HuH-7.5 (cell line): ENCODE measurements around the gene MYH14.

Source experiments
- DNase-seq: peaks from one replicate; pipeline ENCODE4 v3.0.0; 2011; ENCODE audit warnings: low spot score

The MYH14 gene

DNA sequence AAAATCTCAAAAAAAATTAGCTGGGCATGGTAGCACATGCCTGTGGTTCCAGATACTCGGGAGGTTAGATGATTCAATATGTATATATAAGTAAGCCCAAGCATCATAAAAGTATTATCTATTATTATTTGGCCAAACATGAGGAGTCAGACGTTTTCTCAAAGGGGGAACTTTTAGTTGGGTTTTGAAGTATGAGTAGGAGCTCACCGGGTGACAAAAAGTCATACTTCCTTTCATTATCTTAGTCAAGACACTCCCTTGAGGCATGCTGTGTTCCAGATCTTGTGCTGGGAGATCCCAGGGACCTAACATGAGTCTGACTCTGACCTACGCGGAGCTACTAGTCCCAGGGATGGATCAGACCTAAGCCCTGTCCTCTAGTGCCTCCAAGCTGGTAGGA, 8.2 kb upstream of the MYH14 start:
- no peak for DNase-seq

DNA sequence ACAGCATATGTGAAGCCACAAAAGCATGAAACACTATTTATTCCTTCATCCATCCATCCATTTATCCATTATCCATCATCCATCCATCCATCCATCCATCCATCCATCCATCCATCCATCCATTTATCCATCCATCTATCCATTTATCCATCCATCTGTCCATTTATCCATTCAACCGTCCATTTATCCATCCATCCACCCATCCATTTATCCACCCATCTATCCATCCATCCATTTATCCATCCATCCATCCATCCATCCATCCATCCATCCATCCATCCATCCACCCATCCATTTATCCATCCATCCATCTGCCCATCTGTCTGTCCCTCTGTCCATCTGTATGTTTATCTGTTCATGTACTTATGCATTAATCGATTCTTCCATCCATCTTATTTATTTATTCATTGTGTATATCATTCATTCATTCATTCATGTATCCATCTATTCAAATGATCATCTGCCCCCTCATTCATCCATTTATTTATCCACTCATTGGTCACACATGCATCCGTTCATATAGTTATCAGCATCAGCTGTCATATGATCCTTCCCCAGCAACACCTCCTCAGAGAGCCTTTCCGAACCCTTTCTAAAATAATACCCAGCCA, 7.0 kb upstream of the MYH14 start:
- no peak for DNase-seq

DNA sequence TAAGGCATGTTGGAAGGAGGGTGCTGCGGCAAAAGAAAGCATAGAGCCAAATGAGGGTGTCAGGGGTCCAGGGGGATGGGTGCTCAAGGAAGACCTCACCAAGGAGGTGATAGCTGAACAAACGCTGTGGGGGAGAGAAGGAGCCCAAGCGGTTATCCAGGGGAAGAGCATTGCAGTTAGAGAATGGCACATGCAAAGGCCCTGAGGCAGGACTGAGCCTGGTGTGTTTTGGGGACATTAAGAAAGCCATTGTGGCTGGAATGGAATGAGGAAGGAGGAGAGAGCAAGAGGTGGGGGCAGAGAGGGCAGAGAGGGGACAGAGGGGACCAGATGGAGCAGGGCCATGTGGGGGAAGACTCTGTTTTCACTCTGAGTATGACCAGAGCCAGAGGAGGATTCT, 6.1 kb upstream of the MYH14 start:
- DNase-seq = no peak

DNA sequence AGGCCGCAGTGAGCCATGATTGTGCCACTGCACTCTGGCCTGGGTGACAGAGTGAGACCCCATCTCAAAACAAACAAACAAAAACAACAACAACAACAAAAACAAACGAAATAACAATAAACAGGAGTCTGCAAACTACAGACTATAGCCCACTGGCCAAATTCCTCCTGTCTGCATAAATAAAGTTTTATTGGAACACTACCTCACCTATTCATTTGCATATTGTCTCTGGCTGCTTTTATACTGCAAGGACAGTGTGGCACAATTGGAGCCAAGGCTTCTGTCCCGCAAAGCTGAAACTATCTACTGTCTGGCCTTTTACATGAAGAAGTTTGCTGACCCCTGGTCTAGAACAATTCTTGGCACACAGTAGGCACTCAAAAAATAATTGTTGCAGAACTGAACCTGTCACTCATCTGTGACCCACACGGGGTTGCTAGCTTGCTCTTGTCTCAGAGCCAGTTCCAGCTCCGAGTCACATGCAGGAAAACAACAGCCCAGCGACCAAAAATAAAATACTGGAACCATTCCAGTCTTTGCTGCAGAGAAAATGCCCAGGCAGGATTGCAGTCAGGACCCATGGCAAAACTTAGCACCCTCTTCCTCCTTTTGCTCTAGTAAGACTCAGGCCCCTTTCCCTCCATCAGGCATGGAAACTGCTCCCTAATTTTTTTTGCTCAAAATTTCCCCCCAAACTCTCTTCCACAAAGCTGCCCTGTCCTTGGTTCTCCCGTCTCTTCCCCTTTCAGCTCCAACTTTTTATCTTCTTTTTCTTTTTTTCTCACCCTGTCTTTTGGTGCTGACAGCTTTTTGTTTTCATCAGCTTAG, 4.8 kb upstream of the MYH14 start:
- no peak for DNase-seq

DNA sequence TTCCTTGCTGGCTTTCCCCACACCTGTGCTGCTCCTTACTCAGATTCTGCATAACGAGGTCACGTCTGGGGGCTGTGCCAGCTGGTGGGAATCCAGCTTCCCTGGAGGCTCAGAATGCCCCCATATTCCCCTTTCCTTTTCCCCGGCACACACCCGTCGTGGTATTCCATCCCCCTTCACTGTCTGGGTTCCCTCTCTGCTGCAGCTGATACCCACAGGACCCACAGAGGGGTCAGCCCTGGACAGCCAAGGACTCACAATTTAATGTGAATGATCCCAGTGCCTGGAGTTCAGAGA, 4.2 kb upstream of the MYH14 start:
- no peak for DNase-seq

DNA sequence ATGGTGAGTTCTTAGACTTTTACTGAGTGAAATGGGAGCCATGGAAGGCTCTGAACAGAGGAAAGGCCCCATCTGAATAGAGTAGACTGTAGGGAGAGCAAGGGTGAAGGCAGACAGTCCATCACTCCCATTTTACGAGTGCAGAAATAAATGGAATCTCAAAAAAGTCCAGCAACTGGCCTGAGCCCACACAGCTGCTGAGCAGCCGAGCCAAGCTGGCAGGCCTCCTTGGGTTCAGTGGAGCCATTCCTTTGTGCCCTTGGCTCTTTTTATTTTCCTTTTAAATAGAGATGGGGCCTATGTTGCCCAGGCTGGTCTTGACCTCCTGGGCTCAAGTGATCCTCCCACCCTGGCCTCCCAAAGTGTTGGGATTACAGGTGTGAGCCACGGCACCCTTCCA, 1.0 kb upstream of the MYH14 start:
- no peak for DNase-seq

DNA sequence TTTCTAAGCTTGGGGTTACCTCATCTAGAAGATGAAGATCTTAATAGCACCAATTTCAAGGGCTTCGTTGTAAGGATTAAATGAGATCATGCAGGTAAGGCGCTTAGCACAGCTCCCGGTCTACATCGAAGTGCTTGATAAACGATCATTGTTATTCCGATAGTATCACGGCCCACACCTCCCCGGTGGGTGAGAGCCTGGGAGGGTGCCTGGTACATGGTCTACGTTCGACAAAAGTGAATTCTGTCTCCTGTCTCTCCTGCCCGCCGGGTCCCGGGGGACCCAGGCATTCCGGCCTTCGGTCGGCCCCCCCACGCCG, 501 bp upstream of the MYH14 start:
- no peak for DNase-seq

DNA sequence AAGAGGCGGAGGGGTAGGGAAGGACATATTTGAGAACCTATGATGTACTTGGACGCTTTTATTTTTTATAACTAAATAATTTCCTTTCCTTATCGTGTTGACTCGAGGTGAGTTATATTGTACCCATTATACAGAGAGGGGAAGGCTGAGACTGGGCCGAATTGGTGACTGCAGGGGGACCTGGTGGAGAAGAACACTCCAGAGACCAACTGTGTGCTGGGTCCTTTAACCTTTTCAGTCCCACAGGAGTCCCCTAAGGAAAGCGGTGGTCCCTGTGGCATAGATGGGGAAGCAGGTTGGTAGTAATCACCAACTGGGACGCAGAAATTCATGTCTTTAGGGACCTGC, 633 bp downstream of the MYH14 start:
- no peak for DNase-seq

DNA sequence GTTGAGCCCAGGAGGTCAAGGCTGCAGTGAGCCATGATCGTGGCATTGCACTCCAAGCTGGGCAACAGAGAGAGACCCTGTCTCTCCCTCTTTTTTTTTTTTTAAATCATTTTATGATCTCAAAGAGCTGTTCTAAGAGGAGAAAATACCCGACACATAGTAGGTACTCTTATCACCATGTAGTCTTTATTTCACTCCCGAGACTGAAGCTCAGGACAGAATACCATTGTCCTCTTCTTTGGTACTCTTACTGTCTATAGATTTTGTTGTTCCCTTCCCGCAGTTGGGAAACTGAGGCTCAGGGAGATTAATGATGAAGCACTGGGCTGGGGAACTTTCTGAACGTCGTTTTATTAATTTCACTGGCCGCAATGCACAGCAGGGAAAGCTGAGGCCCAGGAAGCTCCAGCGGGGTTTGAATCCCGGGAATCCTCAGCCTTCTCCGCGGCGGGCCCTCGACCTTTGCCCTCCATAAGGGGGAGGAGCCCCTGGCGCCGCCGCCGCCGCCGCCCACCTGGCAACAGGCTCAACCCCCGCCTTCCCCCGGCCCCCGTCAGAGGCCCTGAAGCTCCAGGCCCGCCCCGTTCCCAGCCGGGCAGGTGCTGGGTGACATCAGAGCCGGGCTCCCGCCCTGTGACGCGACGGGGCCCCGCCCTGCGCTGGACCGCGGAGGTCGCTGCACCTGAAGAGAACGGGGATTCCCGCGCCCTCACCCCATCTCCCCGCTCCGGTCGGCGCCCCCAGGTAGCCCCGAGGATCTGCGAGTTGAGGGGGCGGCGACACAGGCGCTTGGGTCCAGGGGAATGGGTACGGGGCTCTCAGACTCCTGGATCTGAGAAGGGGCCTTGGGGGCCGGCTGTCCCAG, 1.6 kb downstream of the MYH14 start:
- peak; percentile 79 for DNase-seq

DNA sequence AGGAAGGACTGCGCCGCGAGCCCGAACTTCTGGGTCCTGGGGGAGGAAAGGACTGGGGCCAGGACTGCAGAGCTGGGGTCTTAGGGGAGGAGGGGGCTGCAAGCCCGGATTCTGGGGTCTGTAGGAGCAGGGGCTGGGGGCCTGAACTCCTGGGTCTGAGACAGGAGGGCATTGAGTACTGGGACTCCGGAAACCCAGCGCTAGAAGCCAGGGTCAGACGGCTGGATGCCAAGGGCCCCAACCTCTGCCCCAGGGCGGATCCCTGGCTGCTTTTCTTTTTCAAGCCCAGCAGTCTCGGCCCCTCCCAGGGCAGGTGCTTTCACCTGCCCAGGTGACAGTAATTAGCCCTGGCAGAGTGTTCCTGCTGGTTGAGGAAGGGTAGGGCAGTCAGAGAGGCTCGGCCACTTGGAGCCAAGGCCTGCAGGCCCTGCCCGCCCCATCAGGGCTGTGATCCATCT, 2.3 kb downstream of the MYH14 start:
- peak; percentile 39 for DNase-seq

DNA sequence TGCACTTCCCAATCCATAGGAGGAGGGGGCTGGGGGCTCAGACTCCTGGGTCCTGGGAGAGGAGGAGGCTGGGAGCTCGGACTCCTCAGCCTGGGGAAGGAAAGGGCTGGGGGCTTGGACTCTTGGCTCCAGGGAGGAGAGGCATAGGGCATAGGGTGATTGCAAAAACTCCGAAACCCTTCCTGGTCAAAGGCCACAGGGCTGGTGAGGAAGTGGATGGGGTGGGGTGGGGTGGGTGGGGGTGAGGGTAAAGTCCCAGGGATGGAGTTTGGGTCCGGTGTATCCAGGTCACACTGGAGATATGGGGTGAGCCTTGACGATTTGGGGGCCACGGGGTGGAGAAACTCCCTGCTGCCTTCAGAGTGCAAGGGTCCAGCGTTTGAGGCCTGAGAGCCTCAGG, 2.8 kb downstream of the MYH14 start:
- no peak for DNase-seq

DNA sequence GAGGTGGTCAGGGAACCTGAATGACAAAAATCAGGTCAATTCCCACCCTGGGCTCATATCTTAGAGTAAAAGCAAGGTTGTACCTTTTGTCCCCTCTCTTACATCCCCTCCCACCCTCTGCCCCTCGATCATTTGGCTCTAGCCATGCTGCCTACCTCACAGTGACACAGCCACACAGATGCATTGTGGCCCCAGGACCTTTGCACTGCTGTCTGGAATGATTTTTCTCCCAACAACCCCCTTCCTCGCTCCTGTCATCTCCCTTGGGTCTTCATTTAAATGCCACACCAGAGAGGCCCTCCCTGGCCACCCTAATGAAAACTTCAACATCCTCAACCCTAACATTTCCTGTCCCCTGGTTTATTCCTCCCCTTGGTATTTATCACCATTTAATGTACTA, 4.3 kb downstream of the MYH14 start:
- no peak for DNase-seq

DNA sequence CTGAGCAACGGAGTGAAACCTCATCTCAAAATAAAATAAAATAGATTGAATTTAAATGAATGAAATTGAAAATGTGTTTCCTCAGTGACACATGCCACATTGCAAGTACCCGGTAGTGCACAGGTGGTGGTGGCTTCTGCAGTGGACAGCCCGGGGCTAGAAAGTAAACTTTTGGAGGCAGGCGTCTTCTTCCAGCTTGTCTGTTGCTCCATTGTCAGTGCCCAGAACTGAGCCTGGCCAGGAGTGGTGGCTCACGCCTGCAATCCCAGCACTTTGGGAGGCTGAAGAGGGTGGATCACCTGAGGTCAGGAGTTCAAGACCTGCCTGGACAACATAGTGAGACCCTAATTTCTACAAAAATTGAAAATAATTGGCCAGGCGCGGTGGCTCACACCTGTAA, 5.7 kb downstream of the MYH14 start:
- no peak for DNase-seq

DNA sequence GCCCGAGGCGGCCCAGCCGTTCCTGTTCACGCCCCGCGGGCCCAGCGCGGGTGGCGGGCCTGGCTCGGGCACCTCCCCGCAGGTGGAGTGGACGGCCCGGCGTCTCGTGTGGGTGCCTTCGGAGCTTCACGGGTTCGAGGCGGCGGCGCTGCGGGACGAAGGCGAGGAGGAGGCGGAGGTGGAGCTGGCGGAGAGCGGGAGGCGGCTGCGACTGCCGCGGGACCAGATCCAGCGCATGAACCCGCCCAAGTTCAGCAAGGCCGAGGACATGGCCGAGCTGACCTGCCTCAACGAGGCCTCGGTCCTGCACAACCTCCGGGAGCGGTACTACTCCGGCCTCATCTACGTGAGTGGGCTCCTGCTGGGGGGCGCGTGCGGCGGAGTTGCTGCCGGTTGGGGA, 7.0 kb downstream of the MYH14 start:
- no peak for DNase-seq

DNA sequence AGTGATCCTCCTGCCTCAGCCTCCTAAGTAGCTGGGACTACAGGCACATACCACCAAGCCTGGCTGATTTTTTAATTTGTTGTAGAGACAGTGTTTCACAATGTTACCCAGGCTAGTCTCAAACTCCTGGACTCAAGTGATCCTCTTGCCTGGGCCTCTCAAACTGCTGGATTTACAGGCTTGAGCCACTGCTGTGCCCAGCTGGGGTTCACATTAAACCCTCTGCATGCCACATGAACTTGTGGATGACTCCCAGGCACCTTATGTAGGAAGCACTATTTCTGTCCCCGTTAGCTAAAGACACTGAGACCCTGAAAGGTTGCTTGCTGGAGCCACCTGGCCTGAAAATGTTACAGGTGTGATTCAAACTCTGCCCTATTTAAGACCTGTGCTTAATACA, 10.5 kb downstream of the MYH14 start:
- no peak for DNase-seq

DNA sequence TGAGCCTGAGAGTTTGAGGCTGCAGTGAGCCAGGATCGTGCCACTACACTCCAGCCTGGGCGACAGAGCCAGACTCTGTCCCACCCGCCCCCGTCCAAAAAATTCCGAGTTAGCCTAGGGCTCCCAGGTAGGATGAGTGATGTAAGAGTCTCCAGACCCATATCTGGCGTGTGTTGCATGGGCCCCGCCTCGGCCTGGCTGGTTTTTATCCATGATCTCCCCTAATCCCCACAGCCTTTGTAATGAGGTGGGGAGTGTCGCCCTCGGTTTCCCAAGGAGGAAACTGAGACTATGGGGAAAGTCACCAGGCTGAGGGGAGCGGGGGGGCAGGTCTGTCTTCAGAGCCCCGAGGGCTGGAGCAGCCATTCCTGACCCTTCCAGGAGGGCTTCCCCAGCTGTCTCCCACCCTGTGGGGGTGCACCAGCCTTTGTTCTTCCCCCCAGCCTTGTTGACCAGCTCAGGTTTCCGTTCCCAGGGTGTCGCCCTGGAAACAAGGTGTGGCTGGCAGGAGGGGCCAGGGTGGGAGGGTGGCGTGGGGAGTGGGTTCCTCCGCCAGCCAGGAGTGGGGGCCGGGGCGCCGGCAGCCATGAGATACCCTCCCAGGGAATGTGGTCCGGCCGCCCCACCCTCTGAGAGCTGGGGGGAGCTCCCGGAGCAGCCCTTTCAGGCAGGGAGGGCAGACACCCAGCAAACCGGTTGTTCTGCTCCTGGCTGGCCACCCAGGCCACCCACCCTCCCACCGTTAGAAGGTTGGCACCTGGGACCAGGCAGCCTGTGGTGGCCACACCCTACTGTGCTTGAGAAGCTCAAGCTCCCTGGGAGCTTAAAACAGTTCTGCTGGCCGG, 11.5 kb downstream of the MYH14 start:
- no peak for DNase-seq

DNA sequence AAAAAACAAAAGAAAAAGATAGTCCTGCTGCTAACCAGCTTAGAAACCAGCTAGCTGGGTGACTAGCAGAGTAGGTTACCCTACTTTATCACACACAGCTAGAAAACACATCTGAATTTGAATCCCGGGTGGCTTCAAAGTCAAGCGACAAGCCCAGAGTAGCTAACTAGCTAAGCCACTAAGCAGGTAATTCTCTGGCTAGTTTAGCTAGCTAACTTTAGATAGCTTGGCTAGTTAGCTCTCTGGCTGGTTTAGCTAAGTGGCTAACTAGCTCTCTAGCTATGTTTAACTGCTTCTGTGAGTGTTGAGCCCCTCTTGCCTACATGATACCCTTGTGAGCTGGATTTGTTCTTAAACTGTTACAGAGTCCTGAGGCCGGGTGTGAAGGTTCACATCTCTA, 12.4 kb downstream of the MYH14 start:
- DNase-seq = no peak

DNA sequence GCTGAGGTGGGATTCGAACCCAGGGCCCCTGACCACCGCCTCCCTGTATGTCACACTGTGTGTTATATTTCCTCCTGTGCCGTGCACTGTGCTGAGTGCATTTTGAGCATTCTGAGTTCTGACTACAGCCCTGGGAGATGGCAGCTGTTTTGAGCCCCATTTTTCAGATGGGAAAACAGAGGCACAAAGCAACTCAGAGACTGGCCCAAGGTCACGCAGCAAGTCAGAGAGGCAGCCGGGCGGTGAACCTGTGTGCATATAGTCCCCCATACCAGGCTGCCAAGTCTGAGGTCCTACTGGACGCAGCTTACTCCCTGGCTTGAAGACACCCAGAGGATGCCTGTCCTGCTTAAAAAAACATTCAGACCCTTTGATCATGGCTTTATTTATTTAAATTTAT, 17.7 kb downstream of the MYH14 start:
- no peak for DNase-seq

DNA sequence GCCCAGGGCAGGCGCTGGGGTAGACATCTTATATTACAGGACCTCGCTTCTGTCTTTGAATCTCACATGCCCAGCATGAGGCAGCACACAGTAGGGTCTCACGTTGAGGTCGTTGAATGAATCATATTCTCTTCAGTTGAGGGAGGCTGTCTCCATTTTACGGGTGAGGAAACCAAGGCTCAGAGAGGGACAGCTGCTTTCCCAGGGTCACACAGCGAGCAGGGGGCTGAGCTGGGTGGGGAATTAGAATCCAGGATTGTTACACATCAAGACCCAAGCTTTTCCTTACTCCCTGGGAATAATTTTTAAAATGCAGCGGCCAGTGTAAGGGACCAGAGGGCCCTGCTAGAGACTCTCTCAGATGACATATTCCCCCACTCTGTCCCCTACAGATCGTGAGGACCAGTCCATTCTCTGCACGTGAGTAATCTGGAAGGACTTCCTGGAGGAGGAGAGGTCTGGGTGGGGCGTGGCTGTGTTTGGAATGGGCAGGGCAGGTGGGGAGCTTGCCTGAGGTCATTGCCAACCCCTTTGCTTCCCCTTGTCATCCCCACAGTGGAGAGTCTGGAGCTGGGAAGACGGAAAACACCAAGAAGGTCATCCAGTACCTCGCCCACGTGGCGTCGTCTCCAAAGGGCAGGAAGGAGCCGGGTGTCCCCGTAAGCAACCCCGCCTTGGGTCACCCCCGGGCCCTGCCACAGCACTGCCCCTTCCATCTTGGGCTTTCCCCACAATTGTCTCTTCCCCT, 19.4 kb downstream of the MYH14 start:
- DNase-seq = no peak

DNA sequence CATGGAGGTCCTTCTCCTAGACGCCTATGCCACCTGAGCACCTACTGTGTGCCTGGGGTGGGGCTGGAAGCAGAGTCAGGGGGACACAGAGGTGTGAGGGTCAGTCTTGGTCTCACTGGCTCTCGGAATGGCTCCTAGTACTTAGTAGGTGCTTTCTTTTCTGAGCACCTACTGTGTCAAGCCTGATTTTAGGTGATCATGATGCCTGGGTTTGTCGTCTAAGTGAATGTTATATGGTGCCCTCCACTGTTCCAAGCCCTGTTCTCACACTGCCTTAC, 20.0 kb downstream of the MYH14 start:
- no peak for DNase-seq

DNA sequence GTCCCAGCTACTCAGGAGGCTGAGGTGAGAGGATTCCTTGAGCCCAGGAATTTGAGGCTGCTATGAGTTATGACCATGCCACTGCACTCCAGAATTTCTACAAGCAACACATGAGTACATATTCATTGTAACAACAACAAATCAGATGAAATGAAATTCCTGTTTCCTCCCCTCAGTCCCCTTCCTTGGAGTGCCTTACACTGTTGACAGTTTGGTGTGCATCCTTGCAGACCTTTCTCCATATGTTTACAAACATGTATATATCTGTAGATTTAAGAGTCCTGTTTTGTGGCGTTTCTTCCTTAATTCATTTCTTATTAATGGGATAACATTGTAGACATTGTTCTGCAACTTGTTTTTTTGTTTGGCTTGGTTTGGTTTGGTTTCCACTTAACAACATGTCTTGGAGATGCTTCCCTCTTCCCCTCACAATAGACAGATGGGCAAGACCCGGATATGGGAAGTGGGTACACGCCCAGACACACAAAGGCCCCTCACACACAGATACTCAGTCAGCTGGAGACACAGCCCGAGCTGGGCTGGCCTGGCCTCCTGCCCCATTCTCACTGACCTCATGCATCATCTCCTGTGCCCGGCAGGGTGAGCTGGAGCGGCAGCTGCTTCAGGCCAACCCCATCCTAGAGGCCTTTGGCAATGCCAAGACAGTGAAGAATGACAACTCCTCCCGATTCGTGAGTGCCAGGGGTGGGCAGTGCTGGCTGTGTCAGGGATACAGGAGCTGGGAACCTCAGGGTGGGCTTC, 21.7 kb downstream of the MYH14 start:
- DNase-seq = no peak
